Right lobe of liver (tissue), 4 donors: ENCODE measurements around the gene SLC27A6.

Source experiments
- POLR2A ChIP-seq: fragments of 450-650 bp; IDR thresholded peaks from one replicate; pipeline ENCODE4 v1.6.1; 2017; ENCODE audit warnings: antibody characterized with exemption, mild to moderate bottlenecking
- TF ChIP-seq, protein P1 (sequence below), 4 donors: fragments of 200-600 bp in 3 of 4; fragments of 450-650 bp in 1 of 4; IDR thresholded peaks; one replicate each; pipeline versions ENCODE4 v1.5.1 to v1.8.0; 2016 to 2022; ENCODE audit warnings: antibody characterized with exemption in 4 of 4, mild to moderate bottlenecking in 2 of 4
- donor health status: DM: no; HTN: no; CAD: no.
- donor health status: DM: no; HTN: no; CAD: no.
- donor health status: DM: no; HTN: yes; CAD: no.

- TF ChIP-seq POLR2A = no peak
- TF ChIP-seq, protein P1, sequence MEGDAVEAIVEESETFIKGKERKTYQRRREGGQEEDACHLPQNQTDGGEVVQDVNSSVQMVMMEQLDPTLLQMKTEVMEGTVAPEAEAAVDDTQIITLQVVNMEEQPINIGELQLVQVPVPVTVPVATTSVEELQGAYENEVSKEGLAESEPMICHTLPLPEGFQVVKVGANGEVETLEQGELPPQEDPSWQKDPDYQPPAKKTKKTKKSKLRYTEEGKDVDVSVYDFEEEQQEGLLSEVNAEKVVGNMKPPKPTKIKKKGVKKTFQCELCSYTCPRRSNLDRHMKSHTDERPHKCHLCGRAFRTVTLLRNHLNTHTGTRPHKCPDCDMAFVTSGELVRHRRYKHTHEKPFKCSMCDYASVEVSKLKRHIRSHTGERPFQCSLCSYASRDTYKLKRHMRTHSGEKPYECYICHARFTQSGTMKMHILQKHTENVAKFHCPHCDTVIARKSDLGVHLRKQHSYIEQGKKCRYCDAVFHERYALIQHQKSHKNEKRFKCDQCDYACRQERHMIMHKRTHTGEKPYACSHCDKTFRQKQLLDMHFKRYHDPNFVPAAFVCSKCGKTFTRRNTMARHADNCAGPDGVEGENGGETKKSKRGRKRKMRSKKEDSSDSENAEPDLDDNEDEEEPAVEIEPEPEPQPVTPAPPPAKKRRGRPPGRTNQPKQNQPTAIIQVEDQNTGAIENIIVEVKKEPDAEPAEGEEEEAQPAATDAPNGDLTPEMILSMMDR (IDR thresholded peaks at IDR 0.05) = no peak
These were observed 88.2 kb downstream of the SLC27A6 start for GRCh38 chr5:129053438-129053837.
